Measurements from ENCODE around the gene PRR16.

DNA sequence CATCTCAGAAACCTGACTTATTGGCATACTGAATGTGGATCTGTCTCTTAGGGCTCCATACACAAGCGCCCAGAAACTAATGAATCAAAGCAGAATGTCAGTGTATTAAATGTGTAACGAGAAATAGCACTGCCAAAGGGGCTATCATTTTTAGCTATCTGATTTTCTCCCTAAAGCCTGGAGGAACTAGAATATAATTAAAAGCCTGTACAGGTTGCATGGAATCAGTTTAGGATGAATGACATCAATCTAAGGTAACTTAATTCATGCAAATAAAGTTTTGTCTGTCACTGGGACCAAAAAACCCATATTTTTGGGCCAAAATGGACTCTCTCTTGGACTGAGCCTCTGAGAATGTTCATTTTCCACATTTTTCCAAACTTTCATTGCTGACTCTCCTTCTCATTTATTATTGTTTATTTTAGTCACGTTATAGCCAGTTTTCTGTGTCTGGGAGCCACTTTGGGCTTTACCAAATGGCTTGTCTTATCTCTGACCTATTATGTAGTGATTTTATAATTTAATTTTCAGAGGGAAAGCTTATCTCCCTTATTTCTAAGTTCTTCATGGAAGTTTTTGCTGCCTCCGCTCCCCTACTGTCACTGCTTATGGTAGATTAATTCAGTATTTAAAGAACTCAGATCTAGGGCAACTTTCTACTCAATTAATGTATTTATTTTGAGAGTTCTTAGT, 47.0 kb downstream of the PRR16 start:
- TF ChIP-seq REST (IDR thresholded peaks at IDR 0.05; ENCODE audit: insufficient replicate concordance, low read depth) (no peak), POLR2AphosphoS5 (IDR thresholded peaks at IDR 0.05; ENCODE audit: low read depth) (no peak), GABPA (IDR thresholded peaks at IDR 0.05; ENCODE audit: low read depth) (no peak), SPI1 (IDR thresholded peaks at IDR 0.05; ENCODE audit: borderline replicate concordance, low read depth) (no peak)
- TF ChIP-seq, protein P1, sequence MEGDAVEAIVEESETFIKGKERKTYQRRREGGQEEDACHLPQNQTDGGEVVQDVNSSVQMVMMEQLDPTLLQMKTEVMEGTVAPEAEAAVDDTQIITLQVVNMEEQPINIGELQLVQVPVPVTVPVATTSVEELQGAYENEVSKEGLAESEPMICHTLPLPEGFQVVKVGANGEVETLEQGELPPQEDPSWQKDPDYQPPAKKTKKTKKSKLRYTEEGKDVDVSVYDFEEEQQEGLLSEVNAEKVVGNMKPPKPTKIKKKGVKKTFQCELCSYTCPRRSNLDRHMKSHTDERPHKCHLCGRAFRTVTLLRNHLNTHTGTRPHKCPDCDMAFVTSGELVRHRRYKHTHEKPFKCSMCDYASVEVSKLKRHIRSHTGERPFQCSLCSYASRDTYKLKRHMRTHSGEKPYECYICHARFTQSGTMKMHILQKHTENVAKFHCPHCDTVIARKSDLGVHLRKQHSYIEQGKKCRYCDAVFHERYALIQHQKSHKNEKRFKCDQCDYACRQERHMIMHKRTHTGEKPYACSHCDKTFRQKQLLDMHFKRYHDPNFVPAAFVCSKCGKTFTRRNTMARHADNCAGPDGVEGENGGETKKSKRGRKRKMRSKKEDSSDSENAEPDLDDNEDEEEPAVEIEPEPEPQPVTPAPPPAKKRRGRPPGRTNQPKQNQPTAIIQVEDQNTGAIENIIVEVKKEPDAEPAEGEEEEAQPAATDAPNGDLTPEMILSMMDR (IDR thresholded peaks at IDR 0.05; ENCODE audit: insufficient read depth, low read length), result no peak
